Activated naive CD4-positive, alpha-beta T cell treated with anti-CD3 and anti-CD28 coated beads, Interleukin-2, amount 50 U/mL, for 72 hours (primary cell): ENCODE results near the gene MLEC. TPM values are rescaled to one million over a fixed set of nuclear protein-coding genes. Genes with fewer than 3 reads are reported as not detected.

Experiments used
- ATAC-seq, 2 donors: fragments of 150-1000 bp; cut with Tn5 transposase; 2 replicates each; pipeline ENCODE4 v1.10.0; 2021; ENCODE audit warnings: mild to moderate bottlenecking in 2 of 2, moderate library complexity in 2 of 2
- DNase-seq, 2 donors: peaks; one replicate each; pipeline ENCODE4 v3.0.0; 2021 to 2022; ENCODE audit warnings: low spot score in 2 of 2
- H3K27ac Mint-ChIP-seq, 2 donors: one replicate each; pipeline ENCODE4 v1.8.0; 2022; ENCODE audit warnings: mild to moderate bottlenecking in 2 of 2, mixed read lengths in 2 of 2
- H3K36me3 Mint-ChIP-seq, 2 donors: one replicate each; pipeline ENCODE4 v1.8.0; 2022; ENCODE audit warnings: mixed read lengths in 2 of 2
- H3K9me3 Mint-ChIP-seq, 2 donors: one replicate each; pipeline ENCODE4 v1.8.0; 2022; ENCODE audit warnings: mixed read lengths in 2 of 2
- total RNA-seq, 2 donors: library from RNA; stranded (reverse); gene quantifications; one replicate each; pipeline ENCODE4 v1.2.3, GENCODE V29; 2022

The MLEC gene
- total RNA-seq, 2 donors from 2014 or later = 51.0 to 89.9 TPM

GRCh38 chr12:120740871-120741270 is 53.9 kb downstream of the MLEC start:
- Mint-ChIP-seq H3K9me3 (no peaks in the 10 kb centered on the region), H3K36me3 (no peaks in the 10 kb centered on the region), H3K27ac (no peak overlapping the region)
- DNase-seq (no peak), ATAC-seq (no peak)

- Mint-ChIP-seq H3K36me3 (no peaks in the 10 kb centered on the region), H3K9me3 (no peaks in the 10 kb centered on the region), H3K27ac (no peak overlapping the region)
- ATAC-seq = no peak
- no peak for DNase-seq
These were observed 54.8 kb downstream of the MLEC start for GRCh38 chr12:120741476-120742421.

GRCh38 chr12:120744922-120745493 is 58.1 kb downstream of the MLEC start:
- Mint-ChIP-seq H3K36me3 (no peaks in the 10 kb centered on the region), H3K9me3 (no peaks in the 10 kb centered on the region), H3K27ac (peak overlapping the region in 1 of 2 donors; percentile 65)
- ATAC-seq (no peak), DNase-seq (no peak)

- DNase-seq (no peak), ATAC-seq (peak in 1 of 2 donors; percentile 29)
- no peak overlapping the region for H3K27ac Mint-ChIP-seq
- no peaks in the 10 kb centered on the region for H3K9me3 Mint-ChIP-seq
- H3K36me3 Mint-ChIP-seq = no peaks in the 10 kb centered on the region
These were observed 61.3 kb downstream of the MLEC start for GRCh38 chr12:120748242-120748641.

GRCh38 chr12:120749256-120749655 is 62.3 kb downstream of the MLEC start:
- DNase-seq (no peak), ATAC-seq (no peak)
- peaks cover 4 to 5% of the 10 kb centered on the region in 2 donors for H3K9me3 Mint-ChIP-seq
- H3K27ac Mint-ChIP-seq = no peak overlapping the region
- H3K36me3 Mint-ChIP-seq = peaks cover 0 to 6% of the 10 kb centered on the region in 2 donors

- DNase-seq (no peak), ATAC-seq (no peak)
- peaks cover 5 to 11% of the 10 kb centered on the region in 2 donors for H3K9me3 Mint-ChIP-seq
- peaks cover 0 to 17% of the 10 kb centered on the region in 2 donors for H3K36me3 Mint-ChIP-seq
- no peak overlapping the region for H3K27ac Mint-ChIP-seq
These were observed 63.9 kb downstream of the MLEC start for GRCh38 chr12:120750806-120751205.

GRCh38 chr12:120751389-120751788 is 64.4 kb downstream of the MLEC start:
- ATAC-seq (no peak), DNase-seq (no peak)
- peaks cover 5 to 11% of the 10 kb centered on the region in 2 donors for H3K9me3 Mint-ChIP-seq
- H3K36me3 Mint-ChIP-seq = peaks cover 0 to 17% of the 10 kb centered on the region in 2 donors
- no peak overlapping the region for H3K27ac Mint-ChIP-seq

Other genes with a start within 250 kb of the MLEC start
- 100 to 1,000 TPM; 416 to 490 TPM for gene COX6A1, start 249.0 kb upstream of the MLEC start, total RNA-seq
- 10 to 100 TPM; 33.8 to 49.5 TPM for gene TRIAP1, start 240.8 kb upstream of the MLEC start, total RNA-seq
- 10 to 100 TPM; 27.5 to 46.3 TPM for gene GATC, start 240.7 kb upstream of the MLEC start, total RNA-seq
- gene SRSF9, start 217.4 kb upstream of the MLEC start, total RNA-seq = 100 to 1,000 TPM; 148 to 207 TPM
- 100 to 1,000 TPM in 1 of 2 donors, 10 to 100 TPM in 1; 49.5 to 157 TPM for gene DYNLL1, start 191.0 kb upstream of the MLEC start, total RNA-seq
- 10 to 100 TPM in 1 of 2 donors, 1 to 10 TPM in 1; 9.7 to 37.8 TPM for gene COQ5, start 158.0 kb upstream of the MLEC start, total RNA-seq
- gene RNF10, start 152.8 kb upstream of the MLEC start, total RNA-seq = 100 to 1,000 TPM; 182 to 196 TPM
- 10 to 100 TPM; 34.7 to 51.5 TPM for gene POP5, start 105.7 kb upstream of the MLEC start, total RNA-seq
- 1 to 10 TPM in 1 of 2 donors, not detected in 1; 3.0 TPM for gene CABP1, start 46.5 kb upstream of the MLEC start, total RNA-seq
- 10 to 100 TPM; 24.3 to 26.7 TPM for gene UNC119B, start 23.3 kb downstream of the MLEC start, total RNA-seq
- 10 to 100 TPM; 15.9 to 24.5 TPM for gene ACADS, start 38.7 kb downstream of the MLEC start, total RNA-seq
- gene SPPL3, start 217.2 kb downstream of the MLEC start, total RNA-seq = 10 to 100 TPM; 26.7 to 33.3 TPM